GM21576 (cell line): ENCODE results near the gene ADAMTSL1.

Experiments
- ATAC-seq: cut with Tn5 transposase; IDR thresholded peaks from one replicate; pipeline ENCODE4 v1.9.1; 2021; ENCODE audit warnings: mild to moderate bottlenecking, moderate library complexity; ENCODE audit not compliant: unreplicated experiment

The ADAMTSL1 gene

DNA sequence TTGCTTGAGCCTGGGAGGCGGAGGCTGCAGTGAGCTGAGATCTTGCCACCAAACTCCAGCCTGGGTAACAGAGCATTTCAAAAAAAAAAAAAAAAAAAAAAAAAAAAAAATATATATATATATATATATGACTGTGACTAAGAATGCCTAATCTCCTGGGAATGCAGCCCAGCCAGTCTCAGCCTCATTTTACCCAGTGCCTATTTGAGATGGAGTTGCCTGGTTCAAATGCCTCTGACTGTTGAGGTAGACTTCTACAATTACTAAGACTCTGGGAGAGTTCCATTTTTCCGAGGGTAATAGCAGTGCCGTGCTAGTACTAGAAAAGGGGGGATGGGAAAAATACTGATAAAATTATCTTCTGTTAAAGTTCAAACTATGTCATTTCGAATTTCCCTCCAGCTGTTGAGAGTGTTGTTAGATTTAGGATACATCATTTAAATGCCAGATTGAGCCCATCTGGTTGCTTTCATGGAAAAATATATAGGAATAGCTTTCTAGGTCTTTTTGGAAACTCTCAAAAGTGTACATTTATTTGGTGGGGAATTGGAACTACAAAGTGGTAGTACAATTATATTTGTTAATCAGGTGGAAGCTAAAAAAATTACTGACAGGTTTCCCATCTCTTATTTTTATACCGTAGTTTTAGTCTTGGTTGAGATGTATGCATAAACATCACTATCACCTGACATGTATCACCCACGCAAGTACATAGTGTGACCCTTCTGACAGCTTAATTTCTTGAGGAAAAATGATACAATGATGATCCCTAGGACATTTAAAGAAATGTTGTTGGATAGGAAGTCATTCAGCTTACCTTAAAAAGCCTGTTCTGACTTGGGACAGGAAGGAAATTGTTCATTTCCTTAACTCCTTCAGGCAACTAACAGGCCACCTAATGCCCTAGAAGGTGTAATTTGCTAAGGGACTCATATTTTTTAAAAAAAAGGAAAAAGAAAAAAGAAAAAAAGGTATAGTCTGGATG lies 214.9 kb downstream of the ADAMTSL1 start:
- ATAC-seq, result no peak

DNA sequence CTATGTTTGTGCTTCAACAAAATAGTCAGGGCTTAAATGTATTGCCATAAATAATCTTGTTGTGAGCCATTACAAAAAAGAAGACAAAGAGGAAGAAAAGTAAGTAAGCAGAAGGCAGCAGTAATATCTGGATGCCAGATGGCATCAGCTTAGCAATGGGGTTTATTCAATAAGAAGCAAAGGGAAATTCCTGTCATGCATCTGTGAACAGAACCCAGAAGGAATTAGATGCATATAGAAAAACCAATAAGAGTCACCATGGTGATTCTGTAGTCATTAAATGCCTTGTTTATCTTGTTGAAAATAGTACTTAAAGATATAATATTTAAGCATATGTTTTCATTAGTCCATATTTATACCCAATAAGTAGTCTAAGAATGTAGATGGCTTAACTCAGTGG lies 216.0 kb downstream of the ADAMTSL1 start:
- ATAC-seq, result no peak

DNA sequence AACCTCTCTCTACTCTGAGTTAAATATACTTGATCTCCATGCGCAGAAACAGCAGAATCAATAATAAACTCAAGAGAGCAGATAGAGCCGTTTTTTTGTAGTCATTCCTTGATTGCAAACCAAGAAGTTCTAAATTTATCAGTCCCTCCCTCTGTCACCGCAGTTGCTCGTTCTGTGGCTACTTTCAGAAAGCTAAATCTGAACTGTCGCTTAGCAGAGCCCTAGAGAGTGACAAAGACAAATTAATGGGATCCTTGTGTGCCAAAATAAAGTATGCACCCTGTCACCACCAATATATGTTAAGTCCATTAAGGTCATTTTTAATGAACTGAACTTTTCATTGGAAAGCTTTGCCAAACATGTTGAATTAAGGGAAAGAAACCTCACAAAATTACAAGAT lies 218.3 kb downstream of the ADAMTSL1 start:
- ATAC-seq, result no peak

DNA sequence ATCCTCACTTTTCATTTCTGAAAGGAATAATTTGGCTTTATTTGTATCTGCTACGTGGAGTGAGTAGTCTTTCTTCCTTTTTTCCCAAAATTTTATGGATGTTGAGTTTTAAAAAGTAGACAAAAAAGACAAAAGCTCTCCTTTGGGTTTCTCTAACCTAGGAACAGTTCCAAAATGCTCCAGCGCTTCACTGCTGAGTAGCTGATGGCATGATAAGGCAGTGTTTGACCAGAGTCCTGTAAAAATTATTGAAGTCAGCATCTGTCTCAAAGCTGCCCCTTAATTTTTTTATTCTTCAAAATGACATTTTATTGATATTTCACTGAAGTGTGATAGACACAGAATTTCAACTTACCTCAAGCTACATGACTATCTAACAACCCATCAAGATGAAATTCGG lies 219.0 kb downstream of the ADAMTSL1 start:
- ATAC-seq, result no peak

DNA sequence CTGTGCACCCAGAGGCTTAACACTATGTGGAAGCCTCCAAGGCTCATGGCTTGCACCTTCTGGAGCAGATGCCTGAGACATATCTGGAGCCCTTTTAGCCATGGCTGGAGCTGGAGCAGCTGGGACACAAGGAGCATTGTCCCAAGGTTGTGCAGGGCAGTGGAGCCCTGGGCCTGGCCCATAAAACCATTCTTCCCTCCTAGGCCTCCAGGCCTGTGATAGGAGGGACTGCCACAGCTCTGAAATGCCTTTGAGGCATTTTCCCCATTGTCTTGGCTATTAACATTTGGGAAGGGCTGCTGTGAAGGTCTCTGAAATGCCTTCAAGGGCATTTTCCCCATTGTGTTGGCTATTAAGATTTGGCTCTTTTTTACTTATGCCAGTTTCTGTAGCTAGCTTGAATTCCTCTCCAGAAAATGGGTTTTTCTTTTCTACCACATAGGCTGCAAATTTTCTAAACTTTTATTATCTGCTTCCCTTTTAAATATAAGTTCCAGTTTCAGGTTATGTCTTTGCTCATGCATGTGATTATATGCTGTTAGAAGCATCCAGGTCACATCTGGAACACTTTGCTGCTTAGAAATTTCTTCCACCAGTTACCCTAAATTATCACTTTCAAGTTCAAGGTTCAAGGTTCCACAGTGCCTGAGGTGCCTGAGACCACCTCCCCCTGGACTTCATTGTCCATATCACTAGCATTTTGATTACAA lies 221.2 kb downstream of the ADAMTSL1 start:
- no peak for ATAC-seq

DNA sequence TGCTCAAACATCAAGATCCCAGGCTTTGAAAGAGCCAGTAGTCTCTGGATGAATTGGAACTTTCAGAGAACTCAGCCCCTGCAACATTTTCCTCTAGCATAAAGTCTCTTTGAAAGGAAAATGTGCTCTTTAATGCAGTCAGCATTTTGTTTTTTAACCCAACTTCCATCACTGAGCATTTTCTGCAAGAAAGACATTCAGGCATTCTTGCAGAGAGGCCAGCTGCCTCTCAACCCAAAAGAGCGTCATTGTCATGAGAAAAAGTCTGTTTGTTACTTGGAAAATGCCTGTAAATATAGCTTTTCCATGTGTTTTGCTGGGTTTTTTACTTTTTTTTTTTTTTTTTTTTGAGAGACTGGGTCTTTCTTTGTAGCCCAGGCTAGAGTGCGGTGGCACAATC lies 225.0 kb downstream of the ADAMTSL1 start:
- ATAC-seq, result no peak

DNA sequence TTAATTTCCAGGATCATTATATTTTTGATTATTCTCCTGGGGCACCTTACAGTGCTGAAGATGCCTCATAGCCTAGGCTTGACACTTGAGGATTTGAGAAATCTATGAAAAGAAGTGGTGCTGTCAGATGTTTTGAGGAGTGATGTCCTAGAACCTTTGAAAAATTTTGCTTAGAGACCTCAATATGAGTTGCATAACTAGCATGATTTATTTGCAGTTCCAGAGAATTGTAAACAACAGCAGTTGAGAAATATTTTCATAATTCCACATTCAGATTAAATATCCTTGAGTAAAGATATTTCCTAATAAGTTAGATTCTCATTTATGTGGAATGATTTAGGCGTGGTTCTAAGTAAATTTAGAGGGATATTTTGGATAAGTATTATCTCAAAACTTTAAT lies 225.8 kb downstream of the ADAMTSL1 start:
- ATAC-seq, result no peak

DNA sequence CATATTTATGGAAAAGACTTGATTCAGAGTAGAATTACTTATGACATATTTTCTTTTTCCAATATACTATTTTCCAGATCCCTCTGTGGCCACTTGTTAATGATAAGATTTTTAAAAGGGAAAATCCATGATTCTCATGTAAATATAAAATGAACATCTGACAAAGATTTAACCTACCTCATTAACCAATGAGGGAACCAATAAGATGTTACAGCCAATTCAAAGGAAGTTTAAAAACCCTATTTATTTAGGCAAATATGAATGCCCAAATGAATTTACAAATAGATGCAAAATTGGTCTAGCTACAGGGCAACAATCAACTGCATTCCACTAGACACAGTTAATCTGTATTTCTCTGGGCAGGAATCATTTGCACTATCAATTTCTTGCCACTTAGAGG lies 226.8 kb downstream of the ADAMTSL1 start:
- no peak for ATAC-seq

DNA sequence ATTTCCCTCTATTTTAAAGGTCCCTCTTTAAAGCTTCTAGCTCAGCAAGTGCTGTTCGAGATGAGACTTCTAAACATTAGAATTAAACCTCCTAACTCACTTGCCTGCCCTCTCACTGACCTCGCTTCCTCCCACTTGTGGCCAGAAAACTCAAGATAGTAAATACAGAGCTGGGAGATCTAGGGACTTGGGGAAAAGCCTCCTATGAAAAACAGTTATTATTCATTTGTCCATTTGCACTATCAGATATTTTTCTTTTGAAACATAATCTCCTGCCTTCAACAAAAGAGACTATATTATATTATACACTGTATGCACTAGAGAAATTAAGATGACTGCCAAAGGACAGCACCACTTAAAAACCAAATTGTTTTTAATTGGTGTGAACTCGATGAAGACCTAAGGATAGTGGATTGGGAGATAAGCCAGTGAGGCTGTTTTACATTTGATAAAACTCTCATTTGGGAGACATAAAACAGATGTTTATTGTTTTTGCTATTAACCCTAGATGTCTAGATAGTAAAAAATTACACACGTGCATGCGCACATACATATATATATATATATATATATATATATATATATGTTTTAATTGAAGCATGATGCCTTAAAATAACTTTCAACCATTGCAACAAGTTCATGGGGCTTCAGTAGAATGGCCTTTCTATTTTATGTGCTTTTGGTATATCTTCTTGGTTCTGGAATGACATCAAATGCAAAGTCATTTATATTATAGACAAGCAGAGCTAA lies 229.4 kb downstream of the ADAMTSL1 start:
- ATAC-seq, result no peak

DNA sequence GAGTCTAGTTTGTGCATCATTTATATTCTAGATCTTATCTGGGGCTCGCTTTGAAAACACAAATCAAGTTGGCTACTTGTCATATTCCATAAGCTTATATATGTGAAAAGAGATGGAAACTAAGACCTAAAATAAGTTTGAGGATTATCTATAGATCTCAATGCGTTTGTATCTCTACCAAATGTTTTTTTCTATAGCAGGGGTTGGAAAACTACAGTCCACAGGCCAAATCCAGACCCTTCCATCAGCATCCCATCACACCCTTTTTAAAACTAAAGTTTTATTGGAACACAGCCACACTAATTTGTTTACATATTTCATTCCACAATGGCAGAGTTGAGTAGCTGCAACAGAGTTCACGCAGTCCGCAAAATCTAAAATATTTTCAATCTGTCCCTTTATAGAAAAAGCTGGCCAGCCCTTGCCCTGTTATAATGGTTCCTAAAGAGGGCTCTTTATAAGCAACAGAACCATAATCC lies 230.0 kb downstream of the ADAMTSL1 start:
- no peak for ATAC-seq

DNA sequence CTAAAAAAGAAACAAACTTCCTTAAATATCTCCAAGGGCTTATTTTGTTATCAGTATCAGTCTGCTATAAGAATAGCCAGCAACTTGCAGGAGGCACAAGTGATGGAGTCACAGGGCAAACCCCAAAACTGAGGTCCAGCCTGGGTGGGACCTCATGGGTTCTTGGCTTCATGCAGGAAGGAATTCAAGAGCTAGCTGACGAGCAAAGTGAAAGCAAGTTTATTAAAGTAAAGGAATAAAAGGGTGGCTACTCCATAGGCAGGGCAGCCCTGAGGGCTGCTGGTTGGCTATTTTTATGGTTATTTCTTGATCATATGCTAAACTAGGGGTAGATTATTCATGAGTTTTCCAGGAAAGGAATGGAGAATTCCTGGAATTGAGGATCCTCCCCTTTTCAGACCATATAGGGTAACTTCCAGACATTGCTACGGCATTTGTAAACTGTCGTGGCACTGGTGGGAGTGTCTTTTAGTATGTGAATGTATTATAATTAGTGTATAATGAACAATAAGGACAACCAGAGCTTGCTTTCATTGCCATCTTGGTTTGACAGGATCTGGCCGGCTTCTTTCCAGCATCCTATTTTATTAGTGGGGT lies 231.9 kb downstream of the ADAMTSL1 start:
- no peak for ATAC-seq

DNA sequence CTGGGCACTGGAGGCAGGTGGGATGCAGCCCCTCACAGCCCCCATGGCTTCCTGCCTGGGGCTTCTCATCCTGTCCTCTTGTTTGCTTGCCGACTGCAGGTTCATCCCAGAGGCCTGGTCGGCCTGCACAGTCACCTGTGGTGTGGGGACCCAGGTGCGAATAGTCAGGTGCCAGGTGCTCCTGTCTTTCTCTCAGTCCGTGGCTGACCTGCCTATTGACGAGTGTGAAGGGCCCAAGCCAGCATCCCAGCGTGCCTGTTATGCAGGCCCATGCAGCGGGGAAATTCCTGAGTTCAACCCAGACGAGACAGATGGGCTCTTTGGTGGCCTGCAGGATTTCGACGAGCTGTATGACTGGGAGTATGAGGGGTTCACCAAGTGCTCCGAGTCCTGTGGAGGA lies 232.7 kb downstream of the ADAMTSL1 start:
- no peak for ATAC-seq

DNA sequence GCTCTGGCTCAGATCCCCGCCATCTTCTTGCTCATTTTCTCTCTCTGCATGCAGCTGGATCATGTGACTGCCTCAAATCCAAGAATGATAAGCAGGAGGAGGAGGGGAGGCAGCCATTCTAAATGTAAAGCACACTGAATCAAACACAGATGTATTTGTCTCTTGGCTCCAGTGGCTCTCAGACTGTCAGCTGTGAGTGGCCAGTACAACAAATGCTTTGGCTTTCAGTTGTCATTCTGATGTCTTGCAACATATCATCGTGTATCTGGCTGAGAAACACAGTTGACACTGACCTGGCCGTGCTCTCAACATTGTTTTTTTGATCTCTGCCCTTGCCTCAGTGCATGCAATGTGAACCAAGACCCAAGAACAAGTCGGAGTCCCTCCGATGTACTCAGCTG lies 233.1 kb downstream of the ADAMTSL1 start:
- ATAC-seq, result no peak

DNA sequence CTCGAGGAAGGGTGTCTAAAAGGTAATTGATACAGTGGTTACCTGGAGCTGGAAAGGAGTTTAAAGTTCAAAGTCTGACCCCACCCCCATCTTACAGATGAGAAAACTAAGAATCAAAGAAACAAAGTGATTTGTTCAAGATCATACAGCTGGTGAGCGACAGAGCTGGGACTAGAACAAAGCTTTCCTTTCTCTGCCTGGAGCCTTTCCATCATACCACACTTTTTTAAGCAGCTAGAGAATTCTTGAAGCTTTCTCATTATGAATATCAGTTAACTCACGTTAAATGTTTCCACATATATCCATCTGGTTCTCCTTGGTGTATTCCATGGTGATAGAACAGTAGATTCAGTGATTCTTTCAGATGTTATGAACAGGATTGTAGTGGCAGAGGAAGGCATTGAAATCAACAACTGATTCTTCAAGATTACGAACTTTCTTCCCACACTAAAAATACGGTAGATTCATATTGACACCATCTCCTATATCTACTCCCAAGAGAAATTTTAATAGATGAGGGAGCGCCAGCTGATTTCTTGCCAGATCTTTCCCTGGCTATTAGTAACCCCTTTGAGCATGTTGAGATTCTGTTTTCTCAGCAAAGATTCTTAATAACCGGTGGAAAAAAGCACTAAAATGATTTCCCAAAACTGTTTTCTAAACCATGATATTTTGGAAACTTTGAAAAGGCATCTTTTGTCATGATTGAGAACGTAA lies 233.7 kb downstream of the ADAMTSL1 start:
- ATAC-seq, result no peak

DNA sequence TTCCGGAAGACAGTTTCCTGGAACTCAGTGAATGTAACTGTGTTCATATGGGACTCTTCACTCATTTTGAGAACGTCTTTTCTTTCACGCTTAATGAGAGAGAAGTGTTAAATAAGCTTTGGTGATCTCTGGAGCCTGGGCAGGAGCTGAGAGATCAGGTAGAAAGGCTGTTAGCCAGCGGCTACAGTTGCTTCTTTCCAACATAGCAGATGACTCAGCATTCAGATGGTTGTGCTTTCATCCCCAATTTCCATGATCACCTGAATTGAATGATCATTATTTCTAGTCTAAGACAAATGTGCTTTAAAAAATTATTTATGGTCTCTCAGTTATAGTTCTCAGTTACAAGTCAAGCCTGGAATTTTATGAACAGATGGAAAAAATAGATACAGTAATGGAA lies 234.5 kb downstream of the ADAMTSL1 start:
- no peak for ATAC-seq

DNA sequence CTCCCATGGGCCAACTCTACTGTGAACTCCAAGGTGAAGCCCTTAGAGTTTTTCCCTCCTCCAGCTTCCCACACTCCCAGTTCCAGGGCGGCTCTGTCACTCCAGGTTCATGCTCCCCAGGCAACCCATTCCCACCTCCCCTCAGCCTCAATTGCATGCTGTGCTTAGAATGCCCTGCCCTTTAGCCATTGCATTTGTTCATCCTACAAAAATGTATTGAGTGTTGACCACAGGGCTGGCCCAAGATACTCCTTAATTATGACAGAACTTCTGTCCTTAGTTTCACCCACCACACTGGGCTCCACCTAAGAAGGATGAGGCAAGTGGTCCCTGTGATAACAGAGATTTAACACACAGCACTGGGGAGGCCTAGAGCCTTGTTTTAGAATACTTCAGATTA lies 236.1 kb downstream of the ADAMTSL1 start:
- ATAC-seq, result no peak

DNA sequence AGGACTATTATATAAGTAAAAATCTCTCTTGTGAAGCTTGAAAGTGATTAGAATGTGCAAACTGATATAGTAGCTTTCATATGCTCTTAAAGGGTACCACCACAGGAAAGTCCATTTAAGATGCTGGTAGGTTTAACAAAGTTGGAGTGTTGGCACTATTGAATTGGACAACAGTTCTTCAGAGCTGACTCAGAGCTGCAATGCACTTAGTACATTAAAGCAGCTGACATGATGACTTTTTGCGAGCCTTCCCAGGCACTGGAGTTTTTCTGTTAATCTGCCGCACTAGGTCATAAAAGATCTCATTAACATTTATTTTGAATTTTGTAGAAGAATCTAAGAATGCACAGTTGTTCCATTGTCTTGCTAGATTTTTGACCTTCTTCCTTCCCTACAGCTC lies 243.8 kb downstream of the ADAMTSL1 start:
- no peak for ATAC-seq

DNA sequence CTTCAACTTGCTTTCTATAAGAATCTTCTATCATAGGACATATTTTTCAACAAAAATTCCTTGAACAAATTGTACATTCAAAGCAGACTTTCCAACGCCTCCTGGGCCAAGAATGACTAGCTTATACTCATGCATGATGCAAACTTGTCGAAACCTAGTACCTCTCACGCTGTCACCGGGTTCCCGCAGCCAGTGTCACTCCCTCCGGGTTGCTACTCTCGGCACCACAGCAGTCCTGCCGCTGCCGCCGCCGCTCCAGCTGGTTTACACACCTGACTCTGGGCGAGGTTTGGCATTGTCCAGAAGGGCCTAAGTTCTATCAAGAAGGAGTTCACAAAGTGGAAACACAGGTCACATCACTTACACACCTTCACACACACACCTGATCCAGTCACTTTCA lies 244.4 kb downstream of the ADAMTSL1 start:
- no peak for ATAC-seq

DNA sequence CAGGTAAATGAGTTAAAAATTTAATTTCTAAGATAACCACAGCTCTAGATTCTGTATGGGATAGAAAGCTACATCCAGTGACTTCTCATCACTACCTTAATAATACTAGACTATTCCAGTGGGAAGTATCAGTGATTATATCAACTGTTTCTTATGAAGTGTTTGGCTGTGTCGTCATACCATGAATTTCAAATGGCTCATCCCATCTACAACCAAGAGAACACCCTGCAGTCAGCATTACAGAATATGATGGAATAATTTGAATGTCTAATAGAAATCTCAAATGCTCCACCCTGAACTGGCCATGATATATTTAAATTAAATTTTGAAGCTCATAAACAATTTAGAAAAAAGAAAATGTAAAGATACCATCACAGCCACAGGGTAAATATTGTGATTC lies 245.0 kb downstream of the ADAMTSL1 start:
- ATAC-seq, result no peak

DNA sequence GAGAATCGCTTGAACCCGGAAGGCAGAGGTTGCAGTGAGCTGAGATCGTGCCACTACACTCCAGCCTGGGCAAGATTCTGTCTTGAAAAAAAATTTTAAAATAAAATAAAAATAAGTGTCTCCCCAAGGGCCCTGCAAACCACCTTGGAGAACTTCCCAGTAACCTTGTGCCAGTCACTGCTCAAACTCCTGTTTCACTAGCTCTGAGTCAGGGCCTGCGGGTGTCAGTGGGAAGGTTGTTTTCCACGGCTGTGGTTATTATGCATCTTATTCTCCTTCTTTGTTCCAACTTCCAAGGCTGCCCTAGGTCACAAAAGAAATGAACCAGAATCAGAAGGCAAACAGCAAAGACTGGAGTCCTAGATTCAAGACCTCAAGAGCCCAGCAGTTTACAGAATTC lies 246.7 kb downstream of the ADAMTSL1 start:
- no peak for ATAC-seq
